Transverse colon (tissue), 4 donors: Measurements from ENCODE around the gene GPR101. TPM values are rescaled to one million over a fixed set of nuclear protein-coding genes. Genes with fewer than 3 reads are reported as not detected.

ENCODE experiments used
- DNase-seq: peaks from one replicate; pipeline ENCODE4 v3.0.0-alpha.2; 2019
- H3K27ac ChIP-seq, 4 donors: fragments of 200-600 bp; sonication (generic); 2 replicates each; pipeline ENCODE4 v1.5.1; 2016 to 2018; ENCODE audit warnings: inconsistent platforms in 4 of 4
- H3K27me3 ChIP-seq: fragments of 200-600 bp; sonication (generic); 2 replicates; pipeline ENCODE4 v1.5.1; 2017; ENCODE audit warnings: inconsistent platforms
- H3K36me3 ChIP-seq, 4 donors: fragments of 200-600 bp; sonication (generic); 2 replicates each; pipeline ENCODE4 v1.5.1; 2017 to 2019; ENCODE audit warnings: inconsistent platforms in 4 of 4
- H3K4me1 ChIP-seq, 4 donors: fragments of 200-600 bp; sonication (generic); 2 replicates each; pipeline ENCODE4 v1.5.1; 2017 to 2020; ENCODE audit warnings: inconsistent platforms in 4 of 4
- H3K4me3 ChIP-seq, 4 donors: fragments of 200-600 bp; sonication (generic); 1 replicate in 1 of 4; 2 replicates in 3 of 4; pipeline versions ENCODE4 v1.5.1 to v1.6.1; 2017 to 2019; ENCODE audit warnings: inconsistent platforms in 4 of 4
- H3K9me3 ChIP-seq, 2 donors: fragments of 200-600 bp; sonication (generic); 2 replicates each; pipeline ENCODE4 v1.5.1; 2017 to 2019; ENCODE audit warnings: inconsistent platforms in 2 of 2
- CTCF ChIP-seq, 5 experiments: fragments of 200-600 bp in 3 of 5; fragments of 450-650 bp in 2 of 5; sonication (generic) in 3 of 5; IDR thresholded peaks; 1 replicate in 2 of 5; 2 replicates in 3 of 5; pipeline ENCODE4 v1.5.1; 2016 to 2017; ENCODE audit warnings: antibody characterized with exemption in 5 of 5, inconsistent platforms in 3 of 5, mild to moderate bottlenecking in 2 of 5, moderate library complexity in 1 of 5
- EP300 ChIP-seq: sonication (generic); formaldehyde crosslinking; IDR thresholded peaks from one replicate; pipeline ENCODE4 v1.6.1; 2017; ENCODE audit warnings: antibody characterized with exemption, low read depth
- POLR2A ChIP-seq: fragments of 450-650 bp; IDR thresholded peaks from one replicate; pipeline ENCODE4 v1.6.1; 2016; ENCODE audit warnings: antibody characterized with exemption, mild to moderate bottlenecking, moderate library complexity
- POLR2AphosphoS5 ChIP-seq, 3 donors: sonication (generic); formaldehyde crosslinking; IDR thresholded peaks; one replicate each; pipeline ENCODE4 v1.6.1; 2016; ENCODE audit warnings: antibody characterized with exemption in 3 of 3
- WGBS, 2 donors: methylation state at CpG; one replicate each; pipeline ENCODE4 v1.1.5; 2018; ENCODE audit warnings: low coverage in 1 of 2; 5-methylcytosine and 5-hydroxymethylcytosine counted together
- in situ Hi-C, 4 donors: fragments of 200-750 bp; cut with MboI; loops; one replicate each; pipeline versions ENCODE4 v1.15.0 to v1.15.1; 2017; ENCODE audit warnings: low sequenced_read_pairs in 3 of 4, low pct_ligation_motif_present in 1 of 4, low pct_unique_long_range_greater_than_20kb in 1 of 4
- intact Hi-C: fragments of 100-400 bp; cut with DNase I; formaldehyde crosslinking; loops from one replicate; pipeline ENCODE4 v1.15.1; 2023; ENCODE audit warnings: low total_unique reads
- total RNA-seq, 4 donors: library from RNA; depleted of rRNA; stranded (reverse); fragments of >200 nt; gene quantifications; one replicate each; pipeline ENCODE4 v1.1.0, GENCODE V29; 2016

The GPR101 gene
- total RNA-seq, 4 donors from 2014 or later = not detected

GRCh38 chrX:137032341-137032694 lies 1.5 kb downstream of the GPR101 start:
- Histone ChIP-seq H3K36me3 (no peaks in the 10 kb centered on the region), H3K27me3 (peaks cover 57% of the 10 kb centered on the region), H3K4me3 (peak overlapping the region in 3 of 4 donors; percentile 6 to 42 (median 8)), H3K4me1 (peaks cover 0 to 5% (median 0%) of the 10 kb centered on the region in 4 donors), H3K27ac (no peak overlapping the region), H3K9me3 (no peaks in the 10 kb centered on the region)
- WGBS, 2 donors = 5 to 44% methylated on average over 11 to 16 of the region's 16 CpGs
- in situ Hi-C loops (no loop called here), intact Hi-C loops (no loop called here)
- TF ChIP-seq POLR2A (no peak), POLR2AphosphoS5 (IDR thresholded peaks at IDR 0.05) (no peak), EP300 (no peak), CTCF (IDR thresholded peaks at IDR 0.05) (no peak)
- DNase-seq = no peak

- H3K9me3 ChIP-seq = no peaks in the 10 kb centered on the region
- TF ChIP-seq CTCF (IDR thresholded peaks at IDR 0.05) (no peak), POLR2AphosphoS5 (IDR thresholded peaks at IDR 0.05) (no peak), EP300 (no peak), POLR2A (no peak)
- in situ Hi-C loops (no loop called here), intact Hi-C loops (no loop called here)
- peaks cover 57% of the 10 kb centered on the region for H3K27me3 ChIP-seq
- WGBS, 2 donors = 54% methylated on average over 49 of the region's 49 CpGs; no CpG with 5 or more reads in 1 of the 2 donors
- H3K4me1 ChIP-seq = peaks cover 0 to 5% (median 0%) of the 10 kb centered on the region in 4 donors
- peak; percentile 14 for DNase-seq
- H3K27ac ChIP-seq = no peak overlapping the region
- H3K36me3 ChIP-seq = no peaks in the 10 kb centered on the region
- peak overlapping the region in 3 of 4 donors; percentile 6 to 42 (median 8) for H3K4me3 ChIP-seq
These were observed 2.1 kb downstream of the GPR101 start for GRCh38 chrX:137031517-137032340.

DNA sequence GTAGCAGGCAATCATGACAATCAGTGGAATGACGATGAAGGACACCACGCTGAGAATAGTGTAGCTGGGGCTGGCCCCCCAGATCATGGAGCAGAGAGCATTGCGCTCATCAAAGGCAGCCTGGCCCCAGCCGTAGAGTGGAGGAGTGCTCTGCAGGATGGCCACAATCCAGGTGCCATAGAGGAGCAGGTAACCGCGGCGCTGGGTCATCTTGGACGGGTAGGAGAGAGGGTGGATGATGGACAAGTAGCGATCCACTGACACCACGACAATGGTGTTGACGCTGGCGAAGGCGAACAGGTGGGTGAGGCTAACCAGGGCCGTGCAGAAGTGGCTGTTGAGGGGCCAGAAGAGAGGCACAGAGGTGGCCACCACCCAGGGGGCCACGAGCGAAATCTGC lies 2.8 kb downstream of the GPR101 start:
- 69% methylated on average over 16 of the region's 16 CpGs; no CpG with 5 or more reads in 1 of the 2 donors for WGBS, 2 donors
- no peak overlapping the region for H3K4me3 ChIP-seq
- TF ChIP-seq POLR2AphosphoS5 (IDR thresholded peaks at IDR 0.05) = no peak
- no peak for TF ChIP-seq CTCF (IDR thresholded peaks at IDR 0.05)
- TF ChIP-seq POLR2A = no peak
- TF ChIP-seq EP300 = no peak
- H3K27me3 ChIP-seq = peaks cover 57% of the 10 kb centered on the region
- H3K9me3 ChIP-seq = no peaks in the 10 kb centered on the region
- no peak overlapping the region for H3K27ac ChIP-seq
- no peak for DNase-seq
- H3K4me1 ChIP-seq = peaks cover 0 to 5% (median 0%) of the 10 kb centered on the region in 4 donors
- no peaks in the 10 kb centered on the region for H3K36me3 ChIP-seq
- in situ Hi-C loops = no loop called here
- intact Hi-C loops = no loop called here

DNA sequence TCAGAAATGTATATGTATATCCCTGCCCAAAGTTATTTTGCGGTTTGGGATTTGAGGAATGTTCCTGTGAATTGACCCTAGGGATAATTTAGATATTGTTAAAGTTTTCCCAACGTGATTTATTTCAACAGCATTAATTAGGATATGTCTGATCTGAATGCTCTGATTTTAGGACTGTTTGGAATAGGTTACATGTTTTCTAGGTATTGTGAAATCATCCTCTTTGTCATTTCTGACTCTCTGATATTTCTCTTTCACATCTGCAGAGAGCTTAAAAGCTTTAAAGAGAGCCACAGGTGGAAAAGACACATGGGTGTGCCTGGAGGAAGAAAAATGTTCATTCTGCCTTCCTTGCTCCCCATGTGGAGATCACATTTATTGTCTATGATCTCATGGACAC lies 5.1 kb downstream of the GPR101 start:
- H3K27ac ChIP-seq = no peak overlapping the region
- peaks cover 0 to 5% (median 0%) of the 10 kb centered on the region in 4 donors for H3K4me1 ChIP-seq
- H3K4me3 ChIP-seq = no peak overlapping the region
- in situ Hi-C loops (no loop called here), intact Hi-C loops (no loop called here)
- DNase-seq = no peak
- no peaks in the 10 kb centered on the region for H3K36me3 ChIP-seq
- 44% methylated on average over 2 of the region's 2 CpGs; no CpG with 5 or more reads in 1 of the 2 donors for WGBS, 2 donors
- no peak for TF ChIP-seq POLR2AphosphoS5 (IDR thresholded peaks at IDR 0.05)
- no peak for TF ChIP-seq EP300
- H3K9me3 ChIP-seq = no peaks in the 10 kb centered on the region
- peaks cover 35% of the 10 kb centered on the region for H3K27me3 ChIP-seq
